NCI-H1930 (cell line): ENCODE measurements around the gene OPN1SW.

Experiments used
- DNase-seq, 2 experiments: peaks; one replicate each; lab custom pipeline; 2025; lab: John Stamatoyannopoulos, UW

Gene OPN1SW, protein sequence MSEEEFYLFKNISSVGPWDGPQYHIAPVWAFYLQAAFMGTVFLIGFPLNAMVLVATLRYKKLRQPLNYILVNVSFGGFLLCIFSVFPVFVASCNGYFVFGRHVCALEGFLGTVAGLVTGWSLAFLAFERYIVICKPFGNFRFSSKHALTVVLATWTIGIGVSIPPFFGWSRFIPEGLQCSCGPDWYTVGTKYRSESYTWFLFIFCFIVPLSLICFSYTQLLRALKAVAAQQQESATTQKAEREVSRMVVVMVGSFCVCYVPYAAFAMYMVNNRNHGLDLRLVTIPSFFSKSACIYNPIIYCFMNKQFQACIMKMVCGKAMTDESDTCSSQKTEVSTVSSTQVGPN

DNA sequence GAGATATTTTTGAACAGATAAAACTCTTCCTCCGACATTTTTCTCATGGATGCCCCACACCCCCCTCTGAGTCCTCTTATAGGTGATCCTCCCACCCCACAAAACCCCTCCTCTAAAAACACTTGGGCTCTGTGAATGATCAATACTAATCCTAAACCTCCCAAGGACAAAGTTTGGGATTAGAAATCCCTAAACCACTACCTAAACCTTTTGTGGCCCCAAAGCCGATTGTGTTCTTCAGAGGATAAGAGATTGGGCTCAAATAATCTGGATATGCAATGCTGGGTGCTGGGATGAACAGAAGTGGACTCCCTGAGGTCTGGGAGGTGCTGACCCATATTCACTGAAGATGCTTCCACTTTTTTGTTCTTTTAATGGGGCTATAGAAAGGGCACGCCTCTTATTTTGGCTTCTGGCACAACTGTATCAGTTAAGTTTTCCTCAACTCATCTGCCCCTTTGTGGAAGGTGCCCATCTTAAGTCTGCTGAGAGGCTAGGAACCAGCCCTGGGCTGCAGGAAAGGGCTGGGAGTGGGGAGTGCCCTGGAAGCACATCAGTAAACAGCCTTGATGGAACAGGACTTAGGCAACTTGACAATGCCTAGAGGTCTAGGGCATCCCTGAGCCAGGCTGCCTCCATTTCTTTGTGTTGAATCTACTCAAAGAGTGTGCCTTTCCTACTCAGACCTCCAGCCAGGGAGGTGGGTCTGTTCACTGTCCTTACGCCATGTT is at the start of gene OPN1SW:
TSS of gene OPN1SW (minus strand) at position 51 of the 731 bp plus-strand sequence. CDS start at position 38, 13 bp downstream.
- no peak for DNase-seq

DNA sequence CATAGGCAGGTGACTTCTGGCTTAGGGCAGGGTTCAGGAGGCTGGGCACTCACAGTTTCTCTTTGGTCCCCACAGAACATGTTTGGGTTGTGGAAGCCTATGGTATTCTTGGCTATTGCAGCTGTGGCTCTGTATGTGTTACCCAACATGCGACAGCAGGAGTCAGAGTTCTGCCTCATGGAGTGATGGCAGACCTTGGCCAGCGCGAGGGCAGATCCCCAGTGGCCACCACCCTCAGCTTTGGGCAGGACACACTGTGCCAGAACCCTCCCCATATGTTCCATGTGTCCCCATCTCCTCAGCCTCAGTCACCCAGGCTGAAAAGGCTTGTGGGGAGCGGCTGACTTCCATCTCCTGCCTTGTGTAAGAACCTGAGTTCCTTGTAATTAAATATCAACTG is 46.1 kb upstream of the OPN1SW start:
- no peak for DNase-seq

DNA sequence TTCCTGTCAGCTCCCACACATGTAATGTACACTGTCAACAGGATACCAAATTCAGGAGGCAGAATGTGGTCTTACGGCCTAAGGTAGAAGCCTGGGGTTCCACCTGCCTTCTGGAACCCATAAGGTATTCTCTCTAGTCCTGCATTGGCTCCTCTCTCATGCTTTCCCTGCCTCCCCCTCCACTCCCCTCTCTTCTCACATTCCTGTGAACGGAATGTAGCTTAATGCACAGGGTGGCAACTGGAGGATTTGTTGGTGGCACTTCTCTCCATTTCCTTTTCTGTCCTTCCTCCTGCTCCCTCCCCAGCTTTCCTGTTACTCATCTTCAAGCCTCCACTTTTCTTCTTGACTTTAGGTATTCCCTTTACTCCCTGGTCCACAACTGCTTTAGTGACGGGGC is 43.1 kb upstream of the OPN1SW start:
- DNase-seq: no peak

DNA sequence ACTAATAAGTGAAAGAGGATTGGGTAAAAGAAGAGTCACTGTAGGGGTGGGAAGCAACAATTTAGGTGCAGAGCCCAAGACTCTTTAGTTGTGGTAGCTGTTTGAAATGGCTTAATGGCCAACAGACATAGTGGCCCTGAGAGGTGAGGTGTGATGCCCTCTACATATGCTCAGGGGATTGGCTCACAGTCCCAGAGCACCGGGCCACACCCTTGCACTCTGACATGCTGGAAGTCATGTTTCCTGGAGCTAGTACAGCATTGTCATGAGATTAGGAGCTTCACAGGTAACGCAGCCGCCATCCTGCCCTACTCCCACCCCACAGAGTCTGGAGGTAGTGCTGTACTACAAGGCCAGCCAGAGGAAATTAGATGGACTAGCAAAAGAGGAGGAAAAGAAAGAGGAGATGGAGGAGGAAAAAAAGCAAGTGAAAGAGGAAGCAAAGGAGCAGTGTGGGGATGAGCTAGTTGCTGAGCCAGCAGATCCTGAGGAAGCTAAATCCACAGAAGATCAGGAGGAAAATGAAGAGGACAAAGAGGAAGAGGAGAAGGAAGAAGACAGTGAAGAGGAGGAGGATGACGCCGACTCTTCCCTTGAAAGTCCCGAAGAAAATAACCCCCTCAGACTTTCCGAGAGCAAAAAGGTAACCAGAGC is 39.8 kb upstream of the OPN1SW start:
- DNase-seq: no peak

DNA sequence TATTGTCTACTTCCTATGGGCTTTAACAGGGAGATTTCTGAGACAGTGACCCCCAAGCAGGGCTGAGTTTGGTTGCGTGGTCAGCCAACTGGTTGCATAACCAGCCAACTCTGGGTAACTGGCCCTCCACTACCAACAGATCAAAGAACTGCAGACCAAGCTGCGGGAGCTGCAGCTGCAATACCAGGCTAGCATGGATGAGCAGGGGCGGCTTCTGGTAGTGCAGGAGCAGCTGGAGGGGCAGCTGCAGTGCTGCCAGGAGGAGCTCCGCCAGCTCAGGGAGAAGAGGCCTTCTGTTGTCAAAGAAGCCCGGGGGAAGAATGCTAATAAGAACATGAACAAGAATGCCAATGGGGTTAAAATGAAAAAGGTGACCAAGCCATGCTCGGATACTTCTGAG is 38.9 kb upstream of the OPN1SW start:
- DNase-seq: no peak

DNA sequence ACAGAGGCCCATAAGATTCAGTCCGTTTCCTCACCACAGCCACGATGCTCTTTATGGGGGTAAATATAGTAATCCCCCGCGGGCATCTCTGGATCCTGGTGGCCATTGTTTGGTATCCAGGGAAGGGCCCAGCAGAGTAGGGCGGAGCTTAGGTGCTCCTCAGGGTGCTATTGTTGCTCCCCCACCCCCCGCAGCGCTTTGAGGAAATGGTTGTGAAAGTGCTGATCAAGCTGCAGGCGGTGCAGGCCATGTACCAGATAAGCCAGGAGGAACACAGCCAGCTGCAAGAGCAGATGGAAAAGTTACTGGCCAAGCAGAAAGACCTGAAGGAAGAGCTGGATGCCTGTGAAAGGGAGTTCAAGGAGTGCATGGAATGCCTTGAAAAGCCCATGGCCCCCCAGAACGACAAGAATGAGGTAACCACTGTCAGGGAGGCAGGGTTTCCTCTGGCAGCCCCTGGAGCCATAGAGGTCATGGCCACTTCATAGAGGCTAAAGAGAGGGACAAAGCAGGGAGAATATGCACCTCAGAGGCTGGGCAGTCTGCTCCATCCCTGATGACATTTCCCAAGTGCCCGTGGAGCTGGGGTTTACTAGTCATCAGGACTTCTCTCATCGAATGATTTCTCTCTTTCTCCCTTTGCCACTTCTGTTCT is 37.0 kb upstream of the OPN1SW start:
- no peak for DNase-seq

DNA sequence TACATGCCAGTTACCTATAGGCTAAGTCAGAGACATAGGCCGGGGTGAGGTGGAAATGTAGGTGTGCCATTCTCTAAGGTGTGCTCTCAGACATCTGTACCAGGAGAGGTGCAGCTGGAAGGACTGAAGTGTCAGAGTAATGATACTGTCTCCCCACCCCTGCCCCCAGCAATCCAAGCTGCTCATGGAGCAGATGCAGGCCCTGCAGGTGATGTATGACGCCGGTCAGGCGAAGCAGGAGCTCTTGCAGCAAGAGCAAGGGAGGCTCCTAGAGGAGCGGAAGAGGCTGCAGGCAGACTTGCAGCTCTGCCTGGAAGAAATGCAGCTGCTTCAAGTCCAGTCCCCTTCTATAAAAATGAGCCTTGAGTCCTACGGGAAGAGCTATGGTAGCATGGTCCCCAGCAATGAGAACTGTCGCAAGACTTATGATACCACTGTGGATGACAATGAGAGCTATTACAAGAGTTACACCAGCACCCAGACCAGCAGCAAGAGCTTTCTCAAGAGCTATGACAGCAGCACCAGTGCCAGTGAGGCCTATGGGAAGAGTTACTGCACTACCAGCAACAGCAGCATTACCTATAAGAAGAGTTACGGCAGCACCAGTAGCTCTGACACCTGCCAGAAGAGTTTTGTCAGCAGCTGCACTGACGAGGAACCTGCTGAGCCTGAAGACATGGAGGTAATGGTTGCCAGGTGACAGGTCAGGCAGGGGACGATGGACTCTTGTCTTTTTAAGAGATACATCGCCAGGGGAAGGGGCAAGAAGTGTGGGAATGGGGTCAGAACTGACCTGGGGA is 36.2 kb upstream of the OPN1SW start:
- DNase-seq: no peak

DNA sequence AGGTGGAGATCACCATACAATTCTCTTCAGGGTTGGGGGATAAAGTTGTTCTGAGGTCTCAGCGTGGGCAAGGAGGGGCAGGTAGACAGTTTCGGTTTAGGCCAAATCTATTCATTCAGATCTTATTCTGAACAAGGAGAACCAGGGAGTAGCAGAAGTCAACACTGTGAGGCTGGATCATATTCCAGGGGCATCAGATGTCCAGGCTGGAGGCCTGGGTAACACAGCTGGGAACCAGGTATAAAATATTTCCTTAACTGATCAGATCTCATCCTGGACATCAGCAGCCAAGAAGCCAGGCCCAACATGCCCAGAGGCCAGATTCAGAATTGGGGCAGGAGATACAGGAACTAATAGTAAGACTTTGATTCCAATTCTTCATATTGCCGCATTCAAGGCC is 35.4 kb upstream of the OPN1SW start:
- no peak for DNase-seq

DNA sequence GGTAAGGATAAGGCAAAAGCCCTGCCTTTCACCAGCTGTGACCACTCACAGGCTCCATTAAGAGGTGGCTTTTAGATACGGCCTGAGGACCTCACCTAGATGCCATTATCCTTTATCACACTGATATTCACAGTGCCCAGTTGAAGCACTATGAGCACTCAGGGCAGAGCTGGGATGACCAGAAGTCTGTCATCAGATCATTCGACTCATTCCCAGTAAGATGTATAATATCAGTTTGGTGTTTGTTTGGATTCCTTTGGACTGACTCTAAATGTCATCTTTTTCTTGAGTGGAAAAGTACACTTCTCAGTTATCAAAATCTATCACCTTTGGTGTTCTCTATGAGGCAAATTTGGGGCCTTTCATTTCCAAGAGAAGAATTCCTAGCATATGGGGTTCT is 34.9 kb upstream of the OPN1SW start:
- DNase-seq: no peak

DNA sequence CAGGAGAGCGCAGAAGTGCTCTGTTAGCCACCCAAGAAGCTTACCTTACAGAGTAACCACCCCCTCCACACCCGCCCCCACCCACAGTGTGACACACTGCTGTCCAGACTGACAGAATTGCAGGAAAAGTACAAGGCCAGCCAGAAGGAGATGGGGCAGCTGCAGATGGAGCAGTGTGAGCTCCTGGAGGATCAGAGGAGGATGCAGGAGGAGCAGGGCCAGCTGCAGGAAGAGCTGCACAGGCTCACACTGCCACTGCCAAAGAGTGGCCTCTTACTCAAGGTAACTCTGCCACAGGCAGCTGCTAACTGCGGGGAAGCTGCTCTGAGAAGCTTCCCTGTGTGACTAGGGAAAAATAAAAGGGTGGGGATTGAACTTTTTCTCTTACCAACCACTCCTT is 33.8 kb upstream of the OPN1SW start:
- no peak for DNase-seq

DNA sequence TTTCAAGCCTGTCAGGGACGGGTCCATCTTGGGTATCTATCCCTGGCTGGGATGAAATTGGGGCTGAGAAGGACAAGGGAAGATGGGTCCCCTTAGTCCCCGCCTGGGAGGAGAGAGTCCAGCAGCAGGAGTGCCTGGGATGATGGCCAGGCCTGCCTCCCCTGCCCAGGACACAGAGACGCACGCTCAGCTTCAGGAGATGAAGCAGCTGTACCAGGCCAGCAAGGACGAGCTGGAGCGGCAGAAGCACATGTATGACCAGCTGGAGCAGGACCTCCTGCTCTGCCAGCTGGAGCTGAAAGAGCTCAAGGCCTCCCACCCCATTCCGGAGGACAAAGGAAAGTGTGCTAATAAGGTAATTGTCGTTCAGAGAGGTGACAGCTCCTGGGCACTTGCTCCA is 31.6 kb upstream of the OPN1SW start:
- DNase-seq: no peak

DNA sequence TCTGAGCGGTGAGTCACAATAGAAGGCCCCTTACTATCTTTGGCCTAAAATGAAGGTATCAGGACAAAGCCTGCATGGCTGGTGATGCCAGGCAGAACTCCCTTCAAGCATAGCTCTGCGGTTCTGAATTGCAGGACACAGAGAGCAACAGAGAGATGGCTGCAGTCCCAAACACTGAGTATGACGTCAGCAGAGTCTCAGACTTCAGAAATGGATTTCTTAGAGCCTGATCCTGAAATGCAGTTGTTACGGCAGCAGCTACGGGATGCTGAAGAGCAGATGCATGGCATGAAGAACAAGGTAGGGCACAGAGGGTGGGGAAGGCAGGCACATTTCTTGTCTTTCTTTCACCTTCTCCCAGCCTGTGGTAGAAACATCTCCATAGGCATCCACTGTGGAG is 29.6 kb upstream of the OPN1SW start:
- no peak for DNase-seq

DNA sequence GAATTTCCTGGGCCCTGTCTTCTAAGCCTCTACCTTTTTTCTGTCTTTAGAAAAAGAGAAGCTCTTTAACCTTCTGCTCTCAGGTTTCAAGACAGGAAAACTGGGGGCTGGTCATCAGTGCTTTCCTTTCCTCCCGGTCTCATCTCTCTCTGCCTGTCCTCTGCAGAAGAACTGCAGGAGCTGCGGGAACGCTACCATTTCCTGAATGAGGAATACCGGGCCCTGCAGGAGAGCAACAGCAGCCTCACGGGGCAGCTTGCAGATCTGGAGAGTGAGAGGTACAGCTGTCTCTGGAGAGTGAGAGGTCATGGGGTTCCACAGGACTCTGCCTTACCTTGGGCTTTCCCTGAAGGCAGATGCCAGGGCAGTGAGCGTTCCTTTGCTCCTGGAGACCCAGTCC is 28.9 kb upstream of the OPN1SW start:
- DNase-seq: no peak

DNA sequence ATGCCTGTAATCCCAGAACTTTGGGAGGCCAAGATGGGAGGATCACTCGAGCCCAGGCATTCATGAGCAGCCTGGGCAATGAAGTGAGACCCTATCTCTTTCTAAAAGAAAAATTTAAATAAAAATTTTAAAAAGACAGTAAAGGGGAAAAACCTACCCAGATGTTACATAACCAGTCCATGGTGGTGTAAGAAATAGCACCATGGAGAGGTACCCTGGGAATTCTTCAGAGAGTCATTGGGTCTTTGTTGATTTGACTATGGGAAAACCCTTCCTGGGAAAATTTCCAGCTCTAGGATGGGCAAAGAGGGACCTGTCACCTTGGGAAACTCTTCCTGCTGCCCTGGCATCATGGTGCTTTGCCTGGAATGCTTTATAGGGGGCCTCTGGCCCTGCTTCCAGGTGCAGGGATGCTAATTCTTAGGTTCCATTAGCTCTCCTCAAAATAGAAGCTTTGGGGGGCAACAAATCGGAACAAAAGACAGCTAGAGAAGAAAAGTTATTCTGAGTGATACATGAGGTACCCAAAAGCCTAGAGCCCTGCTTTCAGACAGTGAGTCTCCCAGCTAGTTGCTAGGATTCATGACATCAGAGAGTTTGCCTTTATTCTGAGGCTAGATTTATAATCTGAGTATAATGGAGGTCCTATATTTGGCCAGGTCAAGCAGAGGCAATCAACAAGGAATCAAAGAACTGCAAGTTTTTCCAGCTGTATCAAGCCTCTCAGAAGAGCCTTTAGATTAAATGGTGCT is 26.2 kb upstream of the OPN1SW start:
- no peak for DNase-seq

DNA sequence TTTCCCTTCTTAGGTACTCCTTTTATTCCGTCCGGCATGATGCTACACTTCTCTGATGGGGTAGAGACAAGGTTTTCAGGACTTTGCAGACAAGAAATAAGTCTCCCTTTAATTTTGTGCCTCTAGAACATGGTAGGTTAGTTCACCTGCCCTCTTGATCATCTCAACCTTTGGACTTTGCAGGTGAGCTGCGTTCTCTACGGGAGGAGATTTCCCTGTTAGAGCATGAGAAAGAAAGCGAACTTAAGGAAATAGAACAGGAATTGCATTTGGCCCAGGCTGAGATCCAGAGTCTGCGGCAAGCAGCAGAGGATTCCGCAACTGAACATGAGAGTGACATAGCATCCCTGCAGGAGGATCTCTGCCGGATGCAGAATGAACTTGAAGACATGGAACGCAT is 25.4 kb upstream of the OPN1SW start:
- DNase-seq: no peak

DNA sequence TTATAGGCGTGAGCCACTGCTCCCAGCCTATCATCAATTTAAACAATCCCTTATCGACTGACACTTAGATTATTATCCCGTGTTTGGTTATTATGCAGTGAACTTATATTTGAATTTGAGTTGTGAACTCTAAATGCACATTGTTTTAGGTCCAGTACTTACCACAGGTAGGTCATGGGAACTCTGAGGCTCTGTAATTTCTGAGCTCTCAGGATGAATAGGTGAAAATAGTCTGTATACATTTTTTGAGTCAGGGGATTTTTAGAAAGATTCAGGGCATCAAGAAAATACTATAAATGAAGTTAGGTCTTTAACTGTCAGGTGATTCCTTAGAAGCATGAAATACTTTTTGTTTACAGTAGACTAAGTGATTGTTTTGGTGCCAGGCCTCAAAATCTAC is 25.0 kb upstream of the OPN1SW start:
- no peak for DNase-seq

DNA sequence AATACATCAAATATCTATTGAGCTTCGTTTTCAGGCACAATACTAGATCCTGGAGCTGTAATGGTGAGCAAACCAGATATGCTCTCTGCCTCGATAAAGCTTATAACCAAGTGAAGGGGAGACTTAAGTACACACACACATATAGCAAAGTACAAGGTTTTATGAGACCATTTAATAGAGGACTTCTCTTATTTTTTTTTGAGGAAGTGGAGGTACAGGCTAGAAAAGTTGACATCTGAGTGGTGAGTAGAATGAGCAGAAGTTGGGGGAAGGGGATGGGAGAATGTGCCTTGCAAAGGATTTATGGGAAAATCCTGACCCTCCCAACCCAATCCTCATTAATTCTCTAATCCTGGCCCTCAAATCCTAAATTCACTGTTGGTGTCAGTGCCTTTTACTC is 23.9 kb upstream of the OPN1SW start:
- DNase-seq: no peak

DNA sequence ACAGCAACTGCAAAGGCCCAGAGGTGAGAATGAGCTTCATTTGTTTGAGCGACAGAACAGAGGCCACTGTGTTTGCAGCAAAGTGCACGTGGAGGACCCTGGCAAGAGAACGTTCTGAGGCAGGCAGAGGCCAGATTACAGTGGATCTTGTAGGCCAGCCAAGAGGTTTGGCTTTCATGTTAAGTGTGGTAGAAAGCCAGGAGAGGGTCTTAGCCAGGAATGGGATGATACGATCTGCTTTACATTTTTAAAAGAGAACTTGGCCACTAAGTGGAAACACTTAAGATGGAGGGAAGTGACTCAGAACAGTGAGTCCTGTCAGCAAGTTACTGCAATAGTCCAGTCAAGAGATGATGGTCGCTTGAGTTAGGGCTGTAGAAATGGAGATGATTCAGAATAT is 20.7 kb upstream of the OPN1SW start:
- no peak for DNase-seq

DNA sequence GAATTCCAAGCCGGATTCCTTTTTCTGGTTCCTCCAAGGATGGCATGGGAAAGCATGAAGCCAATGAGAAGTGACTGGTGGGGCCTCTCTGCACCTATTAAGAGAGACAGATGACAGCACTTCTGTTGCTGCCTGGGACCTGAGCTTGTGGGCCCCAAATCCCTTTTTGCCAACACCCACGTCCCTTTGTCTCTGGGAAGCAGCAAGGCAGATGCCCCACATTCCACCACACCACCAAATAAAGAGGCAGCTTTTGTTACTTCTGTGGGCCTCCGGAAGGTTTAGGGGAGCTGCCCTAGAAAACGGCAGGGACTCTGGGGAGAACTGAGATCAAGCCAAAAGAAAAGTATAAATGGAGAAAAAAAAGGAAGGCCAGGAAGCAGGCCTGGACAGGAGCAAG is 19.5 kb upstream of the OPN1SW start:
- no peak for DNase-seq

DNA sequence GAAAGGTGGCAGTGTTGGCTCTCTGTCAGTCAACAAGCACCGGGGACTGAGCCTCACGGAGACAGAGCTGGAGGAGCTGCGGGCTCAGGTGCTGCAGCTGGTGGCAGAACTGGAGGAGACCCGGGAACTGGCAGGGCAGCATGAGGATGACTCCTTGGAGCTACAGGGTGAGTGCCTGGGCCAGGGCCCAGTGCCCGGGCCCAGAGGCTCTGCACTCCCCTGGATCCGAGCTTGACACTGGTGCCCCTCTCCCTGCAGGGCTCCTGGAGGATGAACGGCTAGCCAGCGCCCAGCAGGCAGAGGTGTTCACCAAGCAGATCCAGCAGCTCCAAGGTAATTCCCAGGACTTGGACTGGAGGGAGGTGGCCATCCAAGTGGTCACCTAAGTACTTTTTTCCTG is 18.8 kb upstream of the OPN1SW start:
- DNase-seq: no peak

DNA sequence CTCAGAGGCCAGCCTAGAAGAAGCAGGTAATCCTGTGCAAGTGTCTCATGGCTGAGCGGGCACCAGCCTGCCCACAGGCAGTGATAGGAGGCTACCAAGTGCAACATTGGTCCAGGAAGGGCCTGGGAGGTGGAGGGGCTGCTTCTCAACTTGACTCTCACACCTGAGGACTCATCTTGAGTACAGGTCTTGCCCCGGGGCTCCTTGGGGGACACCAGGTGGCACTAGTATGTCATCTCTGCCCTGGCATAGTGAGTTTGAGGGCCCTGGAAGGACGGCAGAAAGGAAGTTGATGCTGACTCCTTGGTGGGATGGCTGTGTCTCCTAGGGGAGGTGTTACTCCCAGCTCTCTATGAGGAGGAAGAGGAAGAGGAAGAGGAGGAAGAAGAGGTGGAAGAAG is 18.4 kb upstream of the OPN1SW start:
- DNase-seq: no peak
